H9 (cell line): ENCODE data around the gene FBL. TPM values are rescaled to one million over a fixed set of nuclear protein-coding genes. Genes with fewer than 3 reads are reported as not detected.

Experiments
- DNase-seq: peaks from one replicate; pipeline ENCODE4 v3.0.0-alpha.2; 2017
- H2AFZ ChIP-seq: one replicate; pipeline ENCODE4 v1.6.1; 2013; ENCODE audit warnings: mild to moderate bottlenecking, low read length, control low read depth, moderate library complexity
- H2AK5ac ChIP-seq: 2 replicates; pipeline ENCODE4 v1.6.1; 2013; ENCODE audit warnings: low read length, control low read depth, mixed read lengths; ENCODE audit not compliant: insufficient read length
- H2BK120ac ChIP-seq: one replicate; pipeline ENCODE4 v1.6.1; 2013; ENCODE audit warnings: low read depth, mild to moderate bottlenecking, low read length, control low read depth, inconsistent platforms; ENCODE audit not compliant: poor library complexity, severe bottlenecking
- H2BK12ac ChIP-seq: 2 replicates; pipeline ENCODE4 v1.6.1; 2013; ENCODE audit warnings: low read length, control low read depth, mixed read lengths, low read depth; ENCODE audit not compliant: insufficient read length
- H2BK15ac ChIP-seq: 2 replicates; pipeline ENCODE4 v1.6.1; 2013; ENCODE audit warnings: low read depth, low read length, control low read depth
- H2BK20ac ChIP-seq: one replicate; pipeline ENCODE4 v1.6.1; 2013; ENCODE audit warnings: low read depth, mild to moderate bottlenecking, low read length, control low read depth, inconsistent platforms; ENCODE audit not compliant: poor library complexity, severe bottlenecking
- H2BK5ac ChIP-seq: 2 replicates; pipeline ENCODE4 v1.6.1; 2013; ENCODE audit warnings: low read length, control low read depth, mixed read lengths; ENCODE audit not compliant: insufficient read length
- H3K14ac ChIP-seq: 2 replicates; pipeline ENCODE4 v1.6.1; 2013; ENCODE audit warnings: low read length, control low read depth; ENCODE audit not compliant: insufficient read depth
- H3K18ac ChIP-seq: 2 replicates; pipeline ENCODE4 v1.6.1; 2013; ENCODE audit warnings: low read depth, mild to moderate bottlenecking, mixed read lengths, low read length, control low read depth; ENCODE audit not compliant: insufficient read length
- H3K23ac ChIP-seq: 2 replicates; pipeline ENCODE4 v1.6.1; 2013; ENCODE audit warnings: low read length, control low read depth, mixed read lengths, low read depth; ENCODE audit not compliant: insufficient read length
- H3K23me2 ChIP-seq: 2 replicates; pipeline ENCODE4 v1.6.1; 2013; ENCODE audit warnings: low read depth, mild to moderate bottlenecking, mixed read lengths, low read length, control low read depth; ENCODE audit not compliant: insufficient read length, poor library complexity, severe bottlenecking
- H3K27ac ChIP-seq: 2 replicates; pipeline ENCODE4 v1.5.1; 2013; ENCODE audit warnings: low read length, control low read depth, mixed read lengths, low read depth; ENCODE audit not compliant: insufficient read length
- H3K27me3 ChIP-seq: 2 replicates; pipeline ENCODE4 v1.6.1; 2013; ENCODE audit warnings: low read length, control low read depth, inconsistent platforms; ENCODE audit not compliant: insufficient read depth
- H3K4ac ChIP-seq: 2 replicates; pipeline ENCODE4 v1.6.1; 2013; ENCODE audit warnings: low read depth, mild to moderate bottlenecking, control low read depth, inconsistent platforms, low read length, moderate library complexity
- H3K4me1 ChIP-seq: 2 replicates; pipeline ENCODE4 v1.6.1; 2013; ENCODE audit warnings: low read length, control low read depth, inconsistent platforms; ENCODE audit not compliant: insufficient read depth
- H3K4me2 ChIP-seq: 2 replicates; pipeline ENCODE4 v1.6.1; 2013; ENCODE audit warnings: low read length, control low read depth, mixed read lengths; ENCODE audit not compliant: insufficient read length, insufficient read depth
- H3K56ac ChIP-seq: 2 replicates; pipeline ENCODE4 v1.6.1; 2013; ENCODE audit warnings: low read depth, mild to moderate bottlenecking, mixed read lengths, low read length, control low read depth; ENCODE audit not compliant: insufficient read length
- H3K79me1 ChIP-seq: 2 replicates; pipeline ENCODE4 v1.6.1; 2013; ENCODE audit warnings: low read depth, mild to moderate bottlenecking, moderate library complexity, low read length, control low read depth, inconsistent platforms; ENCODE audit not compliant: insufficient read depth, poor library complexity, severe bottlenecking
- H3K79me2 ChIP-seq: 2 replicates; pipeline ENCODE4 v1.6.1; 2013; ENCODE audit warnings: low read length, control low read depth, inconsistent platforms; ENCODE audit not compliant: insufficient read depth
- H3K9ac ChIP-seq: 2 replicates; pipeline ENCODE4 v1.6.1; 2013; ENCODE audit warnings: low read length, control low read depth, mixed read lengths; ENCODE audit not compliant: insufficient read length; ENCODE audit errors: extremely low read depth
- H3K9me3 ChIP-seq: one replicate; pipeline ENCODE4 v1.6.1; 2013; ENCODE audit warnings: low read depth, low read length, inconsistent platforms; ENCODE audit not compliant: control insufficient read depth
- H3T11ph ChIP-seq: one replicate; pipeline ENCODE4 v1.6.1; 2013; ENCODE audit warnings: mild to moderate bottlenecking, low read length, control low read depth, inconsistent platforms
- H4K20me1 ChIP-seq: one replicate; pipeline ENCODE4 v1.6.1; 2013; ENCODE audit not compliant: control insufficient read depth, insufficient read length, insufficient read depth
- H4K5ac ChIP-seq: 2 replicates; pipeline ENCODE4 v1.6.1; 2013; ENCODE audit warnings: low read depth, mild to moderate bottlenecking, mixed read lengths, low read length, control low read depth; ENCODE audit not compliant: insufficient read length
- H4K8ac ChIP-seq: replicated peaks from 2 replicates; pipeline ENCODE4 v1.6.1; 2013; ENCODE audit warnings: low read length, control low read depth, mixed read lengths, low read depth; ENCODE audit not compliant: insufficient read length
- H4K91ac ChIP-seq: 2 replicates; pipeline ENCODE4 v1.6.1; 2013; ENCODE audit warnings: low read depth, mild to moderate bottlenecking, moderate library complexity, mixed read lengths, low read length, control low read depth; ENCODE audit not compliant: insufficient read length
- H3K27ac Mint-ChIP-seq, 3 experiments: 2 replicates in 2 of 3; 3 replicates in 1 of 3; pipeline ENCODE4 v1.8.0; 2020 to 2021; ENCODE audit warnings: mixed read lengths in 3 of 3, mild to moderate bottlenecking in 1 of 3, moderate library complexity in 1 of 3
- H3K27me3 Mint-ChIP-seq: 2 replicates; pipeline ENCODE4 v1.8.0; 2021; ENCODE audit warnings: low read depth, mild to moderate bottlenecking, moderate library complexity, mixed read lengths
- H3K36me3 Mint-ChIP-seq, 3 experiments: 2 replicates in 2 of 3; 3 replicates in 1 of 3; pipeline ENCODE4 v1.8.0; 2020 to 2021; ENCODE audit warnings: low read depth in 3 of 3, mixed read lengths in 3 of 3; ENCODE audit not compliant: insufficient read depth in 1 of 3
- H3K4me1 Mint-ChIP-seq, 2 experiments: 2 replicates each; pipeline ENCODE4 v1.8.0; 2020; ENCODE audit warnings: mixed read lengths in 2 of 2
- H3K4me3 Mint-ChIP-seq, 2 experiments: 2 replicates in 1 of 2; 3 replicates in 1 of 2; pipeline ENCODE4 v1.8.0; 2020 to 2021; ENCODE audit warnings: mild to moderate bottlenecking in 2 of 2, mixed read lengths in 2 of 2, moderate library complexity in 1 of 2
- H3K9me3 Mint-ChIP-seq, 2 experiments: 2 replicates in 1 of 2; 3 replicates in 1 of 2; pipeline ENCODE4 v1.8.0; 2020; ENCODE audit warnings: mild to moderate bottlenecking in 2 of 2, mixed read lengths in 2 of 2, moderate library complexity in 1 of 2
- WGBS: extraction: QIAGEN DNeasy Blood & Tissue Kit; methylation state at CpG from one replicate; pipeline ENCODE4 v1.1.7; 2013; ENCODE audit warnings: missing lambda C conversion rate, low lambda C conversion rate, mixed read lengths; ENCODE audit not compliant: insufficient read length; ENCODE audit errors: extremely low coverage; 5-methylcytosine and 5-hydroxymethylcytosine counted together
- total RNA-seq: library from RNA; stranded (reverse); gene quantifications from 2 replicates; pipeline ENCODE4 v1.2.1, GENCODE V29; 2021
- TF ChIP-seq, protein P1 (sequence below): fragments of 200-600 bp; sonication (generic); conservative IDR thresholded peaks from 3 replicates; pipeline ENCODE4 v1.8.0; 2021; ENCODE audit warnings: antibody characterized with exemption, mild to moderate bottlenecking

The FBL gene
- total RNA-seq, 1 experiment from 2014 or later: 625 TPM

DNA sequence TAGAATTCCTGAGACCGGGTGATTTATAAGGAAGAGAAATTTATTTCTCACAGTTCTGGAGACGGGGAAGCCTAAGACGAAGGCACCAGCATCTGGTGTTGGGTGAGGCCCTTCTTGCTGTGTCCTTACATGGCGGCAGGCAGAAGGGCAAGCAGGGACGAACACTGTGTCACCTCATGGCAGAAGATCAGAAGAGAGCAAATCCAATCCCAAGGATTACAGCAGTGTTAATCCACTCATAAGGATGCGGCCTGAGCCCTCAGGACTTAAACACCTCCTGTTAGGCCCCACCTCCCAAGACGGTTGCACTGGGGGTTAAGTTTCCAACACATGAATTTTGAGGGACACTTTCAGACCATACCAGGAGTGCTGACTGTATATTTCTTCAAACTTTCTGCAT lies 6.7 kb upstream of the FBL start:
- H3K27me3 Mint-ChIP-seq: peaks cover 8% of the 10 kb centered on the region
- H2BK20ac ChIP-seq: no peak overlapping the region

More for the DNA sequence above, 6.7 kb upstream of the FBL start:
- Histone ChIP-seq H4K8ac (no peak overlapping the region), H3K4me2 (no peak overlapping the region), H2BK12ac (no peak overlapping the region), H3K14ac (no peak overlapping the region), H3K79me1 (no peaks in the 10 kb centered on the region), H2BK15ac (no peak overlapping the region), H4K20me1 (no peaks in the 10 kb centered on the region), H3K18ac (no peak overlapping the region), H4K5ac (no peak overlapping the region), H2AK5ac (no peak overlapping the region), H2AFZ (no peak overlapping the region), H4K91ac (no peak overlapping the region), H3K4me1 (no peaks in the 10 kb centered on the region), H2BK5ac (no peak overlapping the region), H3K27me3 (no peaks in the 10 kb centered on the region), H2BK120ac (no peak overlapping the region), H3T11ph (no peak overlapping the region), H3K56ac (no peak overlapping the region), H3K23me2 (no peaks in the 10 kb centered on the region), H3K9ac (no peak overlapping the region), H3K9me3 (no peaks in the 10 kb centered on the region), H3K79me2 (no peaks in the 10 kb centered on the region), H3K27ac (no peak overlapping the region), H3K23ac (no peak overlapping the region), H3K4ac (no peak overlapping the region)
- DNase-seq: no peak
- Mint-ChIP-seq H3K36me3 (no peaks in the 10 kb centered on the region), H3K4me1 (peaks cover 6% of the 10 kb centered on the region in 2 experiments), H3K4me3 (no peak overlapping the region), H3K27ac (no peak overlapping the region), H3K9me3 (no peaks in the 10 kb centered on the region; a peak in 1 of 5 replicates)
- TF ChIP-seq, protein P1, sequence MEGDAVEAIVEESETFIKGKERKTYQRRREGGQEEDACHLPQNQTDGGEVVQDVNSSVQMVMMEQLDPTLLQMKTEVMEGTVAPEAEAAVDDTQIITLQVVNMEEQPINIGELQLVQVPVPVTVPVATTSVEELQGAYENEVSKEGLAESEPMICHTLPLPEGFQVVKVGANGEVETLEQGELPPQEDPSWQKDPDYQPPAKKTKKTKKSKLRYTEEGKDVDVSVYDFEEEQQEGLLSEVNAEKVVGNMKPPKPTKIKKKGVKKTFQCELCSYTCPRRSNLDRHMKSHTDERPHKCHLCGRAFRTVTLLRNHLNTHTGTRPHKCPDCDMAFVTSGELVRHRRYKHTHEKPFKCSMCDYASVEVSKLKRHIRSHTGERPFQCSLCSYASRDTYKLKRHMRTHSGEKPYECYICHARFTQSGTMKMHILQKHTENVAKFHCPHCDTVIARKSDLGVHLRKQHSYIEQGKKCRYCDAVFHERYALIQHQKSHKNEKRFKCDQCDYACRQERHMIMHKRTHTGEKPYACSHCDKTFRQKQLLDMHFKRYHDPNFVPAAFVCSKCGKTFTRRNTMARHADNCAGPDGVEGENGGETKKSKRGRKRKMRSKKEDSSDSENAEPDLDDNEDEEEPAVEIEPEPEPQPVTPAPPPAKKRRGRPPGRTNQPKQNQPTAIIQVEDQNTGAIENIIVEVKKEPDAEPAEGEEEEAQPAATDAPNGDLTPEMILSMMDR: no peak
- no CpG with 5 or more reads among the region's 7 CpGs for WGBS
